HepG2 (cell line): ENCODE results near the gene WDR45B. TPM values are rescaled to one million over a fixed set of nuclear protein-coding genes. Genes with fewer than 3 reads are reported as not detected.

Experiments used
- AKAP8 ChIP-seq: sonication (generic); formaldehyde crosslinking; IDR thresholded peaks from 2 replicates; pipeline ENCODE4 v1.5.1; 2020; ENCODE audit warnings: mild to moderate bottlenecking, missing genetic modification reagents
- FLYWCH1 ChIP-seq: sonication (generic); formaldehyde crosslinking; IDR thresholded peaks from 2 replicates; pipeline ENCODE4 v1.8.1; 2023; ENCODE audit warnings: mild to moderate bottlenecking, missing genetic modification reagents
- FOXA3 ChIP-seq: IDR thresholded peaks from 2 replicates; pipeline ENCODE4 v1.6.1; 2016; ENCODE audit warnings: missing genetic modification reagents, missing compliant biosample characterization
- IRX3 ChIP-seq: sonication (generic); formaldehyde crosslinking; IDR thresholded peaks from 2 replicates; pipeline ENCODE4 v1.8.1; 2023; ENCODE audit warnings: mild to moderate bottlenecking, low read depth, missing genetic modification reagents, borderline replicate concordance
- MATR3 ChIP-seq: sonication (generic); formaldehyde crosslinking; IDR thresholded peaks from 2 replicates; pipeline ENCODE4 v1.4.0; 2020; ENCODE audit warnings: missing genetic modification reagents
- RBFOX2 ChIP-seq: fragments of 200-400 bp; formaldehyde crosslinking; IDR thresholded peaks from 2 replicates; pipeline ENCODE4 v1.6.1; 2017; ENCODE audit warnings: low read depth, mild to moderate bottlenecking, low read length
- SALL1 ChIP-seq: sonication (generic); formaldehyde crosslinking; IDR thresholded peaks from 2 replicates; pipeline ENCODE4 v1.8.0; 2022; ENCODE audit warnings: mild to moderate bottlenecking, missing genetic modification reagents
- SIN3B ChIP-seq: fragments of 150-350 bp; IDR thresholded peaks from 2 replicates; pipeline ENCODE4 v1.6.1; 2014; ENCODE audit warnings: low read length
- TMF1 ChIP-seq: sonication (generic); formaldehyde crosslinking; IDR thresholded peaks from 2 replicates; pipeline ENCODE4 v1.8.1; 2022; ENCODE audit warnings: low read depth, missing genetic modification reagents
- XRCC5 ChIP-seq: fragments of 200-400 bp; formaldehyde crosslinking; optimal IDR thresholded peaks from 2 replicates; pipeline ENCODE3; 2017; ENCODE audit warnings: mild to moderate bottlenecking, low read length
- ZIK1 ChIP-seq: sonication (generic); formaldehyde crosslinking; IDR thresholded peaks from 2 replicates; pipeline ENCODE4 v1.5.0; 2020; ENCODE audit warnings: mild to moderate bottlenecking, low read depth, missing genetic modification reagents, borderline replicate concordance
- ZNF367 ChIP-seq: sonication (generic); formaldehyde crosslinking; IDR thresholded peaks from 2 replicates; pipeline ENCODE4 v1.4.0; 2020; ENCODE audit warnings: missing genetic modification reagents, borderline replicate concordance
- ZNF629 ChIP-seq: sonication (generic); formaldehyde crosslinking; conservative IDR thresholded peaks from 2 replicates; pipeline ENCODE4 v1.5.0; 2020; ENCODE audit warnings: missing genetic modification reagents
- ZNF644 ChIP-seq: IDR thresholded peaks from 2 replicates; pipeline ENCODE4 v1.6.1; 2016; ENCODE audit warnings: low read depth
- ZNF746 ChIP-seq: sonication (generic); formaldehyde crosslinking; IDR thresholded peaks from 2 replicates; pipeline ENCODE4 v1.8.0; 2022; ENCODE audit warnings: mild to moderate bottlenecking, missing genetic modification reagents
- ZNF747 ChIP-seq: sonication (generic); formaldehyde crosslinking; IDR thresholded peaks from 2 replicates; pipeline ENCODE4 v1.8.1; 2023; ENCODE audit warnings: missing genetic modification reagents, mild to moderate bottlenecking, borderline replicate concordance
- ZNF792 ChIP-seq: IDR thresholded peaks from 2 replicates; pipeline ENCODE4 v1.6.1; 2016
- ZZZ3 ChIP-seq: sonication (generic); formaldehyde crosslinking; IDR thresholded peaks from 2 replicates; pipeline ENCODE4 v1.4.0; 2020; ENCODE audit warnings: missing genetic modification reagents, mild to moderate bottlenecking, borderline replicate concordance
- polyA plus RNA-seq, 8 experiments: library from polyadenylated mRNA; depleted of rRNA in 3 of 8; stranded (reverse) in 7 of 8; unstranded in 1 of 8; fragments of >200 nt; fragmentation: Illumina TruSeq in 4 of 8; extraction: Trizol in 4 of 8; gene quantifications; 2 replicates each; pipeline versions ENCODE4 v1.2.1 to v1.2.3, GENCODE V29; 2011 to 2016; ENCODE audit warnings: low read depth in 4 of 8, missing spikeins in 1 of 8, mixed read lengths in 1 of 8; ENCODE audit not compliant: insufficient read depth in 1 of 8
- total RNA-seq, 5 experiments: library from RNA; depleted of rRNA; stranded (reverse); fragments of >200 nt; fragmentation: Illumina TruSeq; extraction: Trizol; gene quantifications; 2 replicates each; pipeline ENCODE4 v1.2.3, GENCODE V29; 2016; ENCODE audit warnings: low read depth in 1 of 5
- TF ChIP-seq, protein P1 (sequence below): sonication (generic); formaldehyde crosslinking; conservative IDR thresholded peaks from 2 replicates; pipeline ENCODE4 v1.8.1; 2023; ENCODE audit warnings: missing genetic modification reagents
- TF ChIP-seq, protein P2 (sequence below): sonication (generic); formaldehyde crosslinking; IDR thresholded peaks from 2 replicates; pipeline ENCODE4 v1.8.0; 2022; ENCODE audit warnings: mild to moderate bottlenecking, missing genetic modification reagents; ENCODE audit not compliant: insufficient replicate concordance
- TF ChIP-seq, protein P3 (sequence below): sonication (generic); formaldehyde crosslinking; IDR thresholded peaks from 2 replicates; pipeline ENCODE4 v1.5.1; 2020; ENCODE audit warnings: missing genetic modification reagents, mild to moderate bottlenecking, borderline replicate concordance

Gene WDR45B
- total and polyA plus RNA-seq, 2 of the 13 experiments (the other 11 are each of a cell fraction or from before 2014, with no cell fraction given): 86.2 to 155 TPM

DNA sequence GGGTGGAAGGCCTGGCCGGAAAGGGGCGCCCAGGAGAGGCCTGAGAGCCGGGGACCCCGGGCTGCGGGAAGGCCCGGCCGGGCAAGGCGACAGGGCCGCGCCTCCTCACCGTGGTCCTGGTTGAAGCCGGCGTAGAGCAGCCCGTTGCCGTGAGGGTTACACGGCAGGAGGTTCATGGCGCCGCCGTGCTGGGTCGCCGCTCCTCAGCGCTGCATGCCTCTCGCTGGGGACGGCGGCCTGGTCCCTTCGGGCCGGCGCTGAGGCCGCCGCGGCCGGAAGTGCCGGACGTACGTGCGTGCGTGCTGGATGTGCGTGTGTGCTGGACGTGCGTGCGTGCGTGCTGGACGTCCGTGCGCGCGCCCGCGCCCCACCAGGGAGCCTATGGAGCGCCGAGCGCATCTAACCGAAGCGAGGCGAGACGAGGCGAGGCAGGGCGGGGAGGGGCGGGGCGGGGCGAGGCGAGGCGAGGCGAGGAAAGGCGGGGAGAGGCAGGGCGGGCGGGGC lies at the start of gene WDR45B (continued):
- TF ChIP-seq, protein P1, sequence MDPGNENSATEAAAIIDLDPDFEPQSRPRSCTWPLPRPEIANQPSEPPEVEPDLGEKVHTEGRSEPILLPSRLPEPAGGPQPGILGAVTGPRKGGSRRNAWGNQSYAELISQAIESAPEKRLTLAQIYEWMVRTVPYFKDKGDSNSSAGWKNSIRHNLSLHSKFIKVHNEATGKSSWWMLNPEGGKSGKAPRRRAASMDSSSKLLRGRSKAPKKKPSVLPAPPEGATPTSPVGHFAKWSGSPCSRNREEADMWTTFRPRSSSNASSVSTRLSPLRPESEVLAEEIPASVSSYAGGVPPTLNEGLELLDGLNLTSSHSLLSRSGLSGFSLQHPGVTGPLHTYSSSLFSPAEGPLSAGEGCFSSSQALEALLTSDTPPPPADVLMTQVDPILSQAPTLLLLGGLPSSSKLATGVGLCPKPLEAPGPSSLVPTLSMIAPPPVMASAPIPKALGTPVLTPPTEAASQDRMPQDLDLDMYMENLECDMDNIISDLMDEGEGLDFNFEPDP (CRISPR knock-in tag): no peak
- no peak for TF ChIP-seq FLYWCH1 (CRISPR knock-in tag)
- TF ChIP-seq ZIK1 (CRISPR knock-in tag): peak; percentile 80; the same call in 1 of the 2 replicates
- TF ChIP-seq, protein P2, sequence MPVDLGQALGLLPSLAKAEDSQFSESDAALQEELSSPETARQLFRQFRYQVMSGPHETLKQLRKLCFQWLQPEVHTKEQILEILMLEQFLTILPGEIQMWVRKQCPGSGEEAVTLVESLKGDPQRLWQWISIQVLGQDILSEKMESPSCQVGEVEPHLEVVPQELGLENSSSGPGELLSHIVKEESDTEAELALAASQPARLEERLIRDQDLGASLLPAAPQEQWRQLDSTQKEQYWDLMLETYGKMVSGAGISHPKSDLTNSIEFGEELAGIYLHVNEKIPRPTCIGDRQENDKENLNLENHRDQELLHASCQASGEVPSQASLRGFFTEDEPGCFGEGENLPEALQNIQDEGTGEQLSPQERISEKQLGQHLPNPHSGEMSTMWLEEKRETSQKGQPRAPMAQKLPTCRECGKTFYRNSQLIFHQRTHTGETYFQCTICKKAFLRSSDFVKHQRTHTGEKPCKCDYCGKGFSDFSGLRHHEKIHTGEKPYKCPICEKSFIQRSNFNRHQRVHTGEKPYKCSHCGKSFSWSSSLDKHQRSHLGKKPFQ: peak; percentile 67
- TF ChIP-seq FOXA3 (CRISPR knock-in tag): peak; percentile 62
- TF ChIP-seq RBFOX2: peak; percentile 97
- peak; percentile 55; the same call in 1 of the 2 replicates for TF ChIP-seq SIN3B
- TF ChIP-seq XRCC5: peak; percentile 65
- TF ChIP-seq ZNF746 (CRISPR knock-in tag): no peak
- 0 out of 2 replicates have a peak, but pooled peaks have one; percentile 12 for TF ChIP-seq ZNF629 (CRISPR knock-in tag)
- TF ChIP-seq ZNF367 (CRISPR knock-in tag): no peak
- peak; percentile 94; the same call in 1 of the 2 replicates for TF ChIP-seq ZZZ3 (CRISPR knock-in tag)
- TF ChIP-seq IRX3: 0 out of 2 replicates have a peak, but pooled peaks have one; percentile 26
- TF ChIP-seq AKAP8 (CRISPR knock-in tag): peak; percentile 80; the same call in 1 of the 2 replicates
- TF ChIP-seq ZNF644 (CRISPR knock-in tag): no peak
- TF ChIP-seq SALL1: peak; percentile 93
- no peak for TF ChIP-seq MATR3
- TF ChIP-seq ZNF792 (CRISPR knock-in tag): no peak
- peak; percentile 70; the same call in 1 of the 2 replicates for TF ChIP-seq ZNF747 (CRISPR knock-in tag)
- TF ChIP-seq, protein P3, sequence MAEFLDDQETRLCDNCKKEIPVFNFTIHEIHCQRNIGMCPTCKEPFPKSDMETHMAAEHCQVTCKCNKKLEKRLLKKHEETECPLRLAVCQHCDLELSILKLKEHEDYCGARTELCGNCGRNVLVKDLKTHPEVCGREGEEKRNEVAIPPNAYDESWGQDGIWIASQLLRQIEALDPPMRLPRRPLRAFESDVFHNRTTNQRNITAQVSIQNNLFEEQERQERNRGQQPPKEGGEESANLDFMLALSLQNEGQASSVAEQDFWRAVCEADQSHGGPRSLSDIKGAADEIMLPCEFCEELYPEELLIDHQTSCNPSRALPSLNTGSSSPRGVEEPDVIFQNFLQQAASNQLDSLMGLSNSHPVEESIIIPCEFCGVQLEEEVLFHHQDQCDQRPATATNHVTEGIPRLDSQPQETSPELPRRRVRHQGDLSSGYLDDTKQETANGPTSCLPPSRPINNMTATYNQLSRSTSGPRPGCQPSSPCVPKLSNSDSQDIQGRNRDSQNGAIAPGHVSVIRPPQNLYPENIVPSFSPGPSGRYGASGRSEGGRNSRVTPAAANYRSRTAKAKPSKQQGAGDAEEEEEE (CRISPR knock-in tag): 0 out of 2 replicates have a peak, but pooled peaks have one; percentile 65
- peak; percentile 90 for TF ChIP-seq TMF1 (CRISPR knock-in tag)
